HFFc6 (cell line): ENCODE data around the gene BCL2. TPM values are rescaled to one million over a fixed set of nuclear protein-coding genes. Genes with fewer than 3 reads are reported as not detected.

Experiments
- DNase-seq: peaks from one replicate; pipeline ENCODE4 v3.0.0-alpha.2; 2018
- H3K27ac Mint-ChIP-seq: 2 replicates; pipeline ENCODE4 v1.8.0; 2020; ENCODE audit warnings: mild to moderate bottlenecking, mixed read lengths
- H3K27me3 Mint-ChIP-seq: 2 replicates; pipeline ENCODE4 v1.8.0; 2021; ENCODE audit warnings: mild to moderate bottlenecking, moderate library complexity, mixed read lengths; ENCODE audit not compliant: insufficient read depth
- H3K36me3 Mint-ChIP-seq: 2 replicates; pipeline ENCODE4 v1.8.0; 2021; ENCODE audit warnings: low read depth, mixed read lengths
- H3K4me1 Mint-ChIP-seq: 2 replicates; pipeline ENCODE4 v1.8.0; 2020; ENCODE audit warnings: low read depth, mixed read lengths
- H3K4me3 Mint-ChIP-seq: 2 replicates; pipeline ENCODE4 v1.8.0; 2020; ENCODE audit warnings: mild to moderate bottlenecking, moderate library complexity, mixed read lengths
- H3K9me3 Mint-ChIP-seq: 2 replicates; pipeline ENCODE4 v1.8.0; 2020; ENCODE audit warnings: mild to moderate bottlenecking, mixed read lengths
- total RNA-seq, 6 experiments: library from RNA; stranded (reverse); fragmentation: NEBNext Ultra II Directional; extraction: Animal tissue kit (Norgen Biotek cat#: 25700); gene quantifications; 2 replicates in 1 of 6; 3 replicates in 5 of 6; pipeline ENCODE4 v1.2.3, GENCODE V29; 2021
- TF ChIP-seq, protein P1 (sequence below): fragments of 200-600 bp; sonication (generic); IDR thresholded peaks from 2 replicates; pipeline ENCODE4 v1.5.0; 2021; ENCODE audit warnings: antibody characterized with exemption, mild to moderate bottlenecking

Gene BCL2
- total RNA-seq, 6 experiments from 2014 or later = 0.17 to 1.1 (median 0.95) TPM

- no peak overlapping the region for H3K4me3 Mint-ChIP-seq
- no peaks in the 10 kb centered on the region for H3K9me3 Mint-ChIP-seq
- no peaks in the 10 kb centered on the region for H3K36me3 Mint-ChIP-seq
- no peaks in the 10 kb centered on the region for H3K4me1 Mint-ChIP-seq
- peaks cover 33% of the 10 kb centered on the region for H3K27me3 Mint-ChIP-seq
- TF ChIP-seq, protein P1, sequence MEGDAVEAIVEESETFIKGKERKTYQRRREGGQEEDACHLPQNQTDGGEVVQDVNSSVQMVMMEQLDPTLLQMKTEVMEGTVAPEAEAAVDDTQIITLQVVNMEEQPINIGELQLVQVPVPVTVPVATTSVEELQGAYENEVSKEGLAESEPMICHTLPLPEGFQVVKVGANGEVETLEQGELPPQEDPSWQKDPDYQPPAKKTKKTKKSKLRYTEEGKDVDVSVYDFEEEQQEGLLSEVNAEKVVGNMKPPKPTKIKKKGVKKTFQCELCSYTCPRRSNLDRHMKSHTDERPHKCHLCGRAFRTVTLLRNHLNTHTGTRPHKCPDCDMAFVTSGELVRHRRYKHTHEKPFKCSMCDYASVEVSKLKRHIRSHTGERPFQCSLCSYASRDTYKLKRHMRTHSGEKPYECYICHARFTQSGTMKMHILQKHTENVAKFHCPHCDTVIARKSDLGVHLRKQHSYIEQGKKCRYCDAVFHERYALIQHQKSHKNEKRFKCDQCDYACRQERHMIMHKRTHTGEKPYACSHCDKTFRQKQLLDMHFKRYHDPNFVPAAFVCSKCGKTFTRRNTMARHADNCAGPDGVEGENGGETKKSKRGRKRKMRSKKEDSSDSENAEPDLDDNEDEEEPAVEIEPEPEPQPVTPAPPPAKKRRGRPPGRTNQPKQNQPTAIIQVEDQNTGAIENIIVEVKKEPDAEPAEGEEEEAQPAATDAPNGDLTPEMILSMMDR = no peak
- no peak overlapping the region for H3K27ac Mint-ChIP-seq
- no peak for DNase-seq
Measured at GRCh38 chr18:63183378-63183777, 136.2 kb downstream of the BCL2 start.

DNA sequence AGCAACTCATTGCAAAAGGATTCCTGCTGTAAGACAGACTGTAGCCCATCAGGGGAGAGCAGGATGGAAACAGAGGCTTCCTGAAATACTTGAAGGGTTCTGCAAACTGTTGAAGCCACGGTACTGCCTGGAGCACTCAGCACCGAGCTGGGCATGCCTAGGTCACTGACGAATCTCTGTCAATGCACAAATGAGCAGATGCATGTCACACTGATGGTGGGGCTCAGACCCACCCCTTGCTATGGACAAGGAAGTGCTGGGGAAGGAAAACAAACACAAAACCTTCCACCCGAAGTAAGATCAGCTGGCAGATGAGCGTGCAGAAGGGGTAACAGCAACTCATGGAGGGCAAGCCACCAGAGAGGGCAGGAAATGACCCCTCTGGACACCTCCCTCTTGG is 136.7 kb downstream of the BCL2 start:
- Mint-ChIP-seq H3K4me1 (peaks cover 5% of the 10 kb centered on the region; the same call in 1 of the 2 replicates), H3K4me3 (no peak overlapping the region), H3K27me3 (peaks cover 38% of the 10 kb centered on the region), H3K27ac (no peak overlapping the region), H3K9me3 (no peaks in the 10 kb centered on the region), H3K36me3 (no peaks in the 10 kb centered on the region)
- TF ChIP-seq, protein P1 = no peak
- DNase-seq = no peak

- Mint-ChIP-seq H3K9me3 (no peaks in the 10 kb centered on the region), H3K27me3 (peaks cover 43% of the 10 kb centered on the region), H3K4me1 (peaks cover 5% of the 10 kb centered on the region; the same call in 1 of the 2 replicates), H3K27ac (no peak overlapping the region), H3K36me3 (no peaks in the 10 kb centered on the region), H3K4me3 (no peak overlapping the region)
- DNase-seq = no peak
- TF ChIP-seq, protein P1 = no peak
Measured at GRCh38 chr18:63182310-63182772, 137.2 kb downstream of the BCL2 start.

- no peak overlapping the region for H3K4me3 Mint-ChIP-seq
- DNase-seq = no peak
- TF ChIP-seq, protein P1 = no peak
- H3K27me3 Mint-ChIP-seq = peaks cover 44% of the 10 kb centered on the region
- H3K9me3 Mint-ChIP-seq = no peaks in the 10 kb centered on the region
- peaks cover 5% of the 10 kb centered on the region; the same call in 1 of the 2 replicates for H3K4me1 Mint-ChIP-seq
- H3K27ac Mint-ChIP-seq = no peak overlapping the region
- no peaks in the 10 kb centered on the region for H3K36me3 Mint-ChIP-seq
Measured at GRCh38 chr18:63181706-63182309, 137.8 kb downstream of the BCL2 start.

- no peak for DNase-seq
Measured at GRCh38 chr18:63180971-63181376, 138.6 kb downstream of the BCL2 start.

More at GRCh38 chr18:63180971-63181376, 138.6 kb downstream of the BCL2 start:
- TF ChIP-seq, protein P1 = no peak
- Mint-ChIP-seq H3K4me3 (no peak overlapping the region), H3K27me3 (peaks cover 44% of the 10 kb centered on the region), H3K9me3 (no peaks in the 10 kb centered on the region), H3K4me1 (peaks cover 5% of the 10 kb centered on the region; the same call in 1 of the 2 replicates), H3K27ac (no peak overlapping the region), H3K36me3 (no peaks in the 10 kb centered on the region)
